GM12873 (cell line): ENCODE results near the gene CPLX1.

Source experiments
- CTCF ChIP-seq: IDR thresholded peaks from 2 replicates; pipeline ENCODE4 v1.5.1; 2012; ENCODE audit warnings: low read depth, mild to moderate bottlenecking, moderate library complexity, low read length, control low read depth; ENCODE audit not compliant: insufficient read depth; ENCODE audit errors: missing control alignments

The CPLX1 gene

GRCh38 chr4:825063-825970, 612 bp downstream of the CPLX1 start:
- TF ChIP-seq CTCF: no peak

- TF ChIP-seq CTCF: no peak
Measured at GRCh38 chr4:824461-825062, 1.4 kb downstream of the CPLX1 start.

- TF ChIP-seq CTCF: no peak
Measured at GRCh38 chr4:823761-824460, 2.0 kb downstream of the CPLX1 start.

GRCh38 chr4:823176-823760, 2.7 kb downstream of the CPLX1 start:
- TF ChIP-seq CTCF: no peak

- TF ChIP-seq CTCF: no peak
Measured at GRCh38 chr4:822361-823175, 3.4 kb downstream of the CPLX1 start.

GRCh38 chr4:821631-822030, 4.3 kb downstream of the CPLX1 start:
- TF ChIP-seq CTCF: no peak
